ENCODE results near the gene RHBDL3. TPM values are rescaled to one million over a fixed set of nuclear protein-coding genes. Genes with fewer than 3 reads are reported as not detected.
A peak's percentile ranks its signal among the peaks of the same experiment; 100 is the strongest.

RHBDL3 gene
- total and polyA plus RNA-seq, 10 of the 15 experiments (the other 5 are each of a cell fraction or from before 2014, with no cell fraction given), result 0.04 to 0.24 (median 0.04) TPM; not detected in 5

GRCh38 chr17:32356378-32356743 is 90.7 kb downstream of the RHBDL3 start:
- no peak overlapping the region for H3K9ac ChIP-seq (ENCODE audit: control insufficient read depth, insufficient read depth, low read length)
- no peak overlapping the region for H2AFZ ChIP-seq (ENCODE audit: control insufficient read depth, low read depth, low read length)
- H3K4me1 ChIP-seq (ENCODE audit: control insufficient read depth, insufficient read depth, low read length), result peaks cover 10% of the 10 kb centered on the region; the same call in 1 of the 2 replicates
- no peak for ATAC-seq
- H3K4me2 ChIP-seq (ENCODE audit: control insufficient read depth, insufficient read depth), result no peak overlapping the region; the same call in 1 of the 2 replicates
- TF ChIP-seq ATF2 (IDR thresholded peaks at IDR 0.05; ENCODE audit: low read length), result no peak
- no peak for TF ChIP-seq NBN (IDR thresholded peaks at IDR 0.05)
- peaks cover 14 to 44% of the 10 kb centered on the region in 2 experiments for H3K36me3 ChIP-seq (ENCODE audit: control insufficient read depth in 2 of 2, insufficient read depth in 2 of 2, low read length in 1 of 2)
- intact Hi-C loops (cut with micrococcal nuclease; ENCODE audit: unreplicated experiment) (no loop called here), in situ Hi-C loops (cut with MboI) (no loop called here)
- no peaks in the 10 kb centered on the region for H3K27me3 ChIP-seq (replicated peaks in 1 of 2; ENCODE audit: control insufficient read depth in 2 of 2, insufficient read depth in 2 of 2, low read length in 1 of 2)
- no peak for FAIRE-seq
- no TSS peak for BruUV-seq (replicated peaks)
- ChIA-PET POLR2A (interaction anchor here (0.6 kb wide), 1 partner anchor 135 kb away, joined by 3 read pairs; no protein-coding TSS in a partner anchor), CTCF (interaction anchor here (0.8 kb wide), 1 partner anchor 22 kb away, joined by 3 read pairs; no protein-coding TSS in a partner anchor), SMC1A (ENCODE audit: uncharacterized antibody, unreplicated experiment) (interaction anchor here (1.0 kb wide), 1 partner anchor 16 kb away, joined by 3 read pairs; no protein-coding TSS in a partner anchor), RAD21 (ENCODE audit: unreplicated experiment) (no interaction called here)
- peaks cover 13% of the 10 kb centered on the region for H4K20me1 ChIP-seq (ENCODE audit: control insufficient read depth, insufficient read depth)
- peaks cover 85% of the 10 kb centered on the region for H3K79me2 ChIP-seq (ENCODE audit: control insufficient read depth, insufficient read depth, low read length)
- no peaks in the 10 kb centered on the region for H3K9me3 ChIP-seq (replicated peaks; ENCODE audit: control insufficient read depth, insufficient read depth, low read length)
- peak overlapping the region; percentile 59 for H3K4me3 ChIP-seq
- no peak for DNase-seq (ENCODE audit: low read depth, low spot score)
- WGBS (ENCODE audit: insufficient coverage, insufficient replicate concordance, low lambda C conversion rate, missing lambda C conversion rate), result 99% methylated on average over 3 of the region's 3 CpGs
- no peak overlapping the region for H3K27ac ChIP-seq (ENCODE audit: control insufficient read depth, insufficient read depth)

GRCh38 chr17:32356750-32357149 is 91.1 kb downstream of the RHBDL3 start:
- H3K4me1 ChIP-seq (ENCODE audit: control insufficient read depth, insufficient read depth, low read length), result peaks cover 10% of the 10 kb centered on the region; the same call in 1 of the 2 replicates
- no peaks in the 10 kb centered on the region for H3K27me3 ChIP-seq (replicated peaks in 1 of 2; ENCODE audit: control insufficient read depth in 2 of 2, insufficient read depth in 2 of 2, low read length in 1 of 2)
- BruUV-seq (replicated peaks), result no TSS peak
- no peaks in the 10 kb centered on the region for H3K9me3 ChIP-seq (replicated peaks; ENCODE audit: control insufficient read depth, insufficient read depth, low read length)
- H3K36me3 ChIP-seq (ENCODE audit: control insufficient read depth in 2 of 2, insufficient read depth in 2 of 2, low read length in 1 of 2), result peaks cover 14 to 44% of the 10 kb centered on the region in 2 experiments
- POLR2A ChIA-PET, result interaction anchor here (1.8 kb wide), 1 partner anchor 17 kb away, joined by 6 read pairs; no protein-coding TSS in a partner anchor
- RAD21 ChIA-PET (ENCODE audit: unreplicated experiment), result no interaction called here
- H3K9ac ChIP-seq (ENCODE audit: control insufficient read depth, insufficient read depth, low read length), result no peak overlapping the region
- no peak overlapping the region for H2AFZ ChIP-seq (ENCODE audit: control insufficient read depth, low read depth, low read length)
- SMC1A ChIA-PET (ENCODE audit: uncharacterized antibody, unreplicated experiment), result interaction anchor here (1.0 kb wide), 1 partner anchor 17 kb away, joined by 3 read pairs; no protein-coding TSS in a partner anchor
- no peak for FAIRE-seq
- H3K4me3 ChIP-seq, result peak overlapping the region; percentile 59
- ATAC-seq, result peak; percentile 10; the same call in 1 of the 3 replicates
- H3K27ac ChIP-seq (ENCODE audit: control insufficient read depth, insufficient read depth), result no peak overlapping the region
- peaks cover 13% of the 10 kb centered on the region for H4K20me1 ChIP-seq (ENCODE audit: control insufficient read depth, insufficient read depth)
- H3K4me2 ChIP-seq (ENCODE audit: control insufficient read depth, insufficient read depth), result no peak overlapping the region
- intact Hi-C loops (cut with micrococcal nuclease; ENCODE audit: unreplicated experiment), result no loop called here
- DNase-seq (ENCODE audit: low read depth, low spot score), result no peak
- WGBS (ENCODE audit: insufficient coverage, insufficient replicate concordance, low lambda C conversion rate, missing lambda C conversion rate), result 70% methylated on average over 5 of the region's 5 CpGs
- peaks cover 81% of the 10 kb centered on the region for H3K79me2 ChIP-seq (ENCODE audit: control insufficient read depth, insufficient read depth, low read length)
- in situ Hi-C loops (cut with MboI), result no loop called here
- CTCF ChIA-PET, result no interaction called here
- TF ChIP-seq SUZ12 (IDR thresholded peaks at IDR 0.05; ENCODE audit: unreplicated experiment), result no peak
- TF ChIP-seq MLLT1 (IDR thresholded peaks at IDR 0.05), result no peak
- TF ChIP-seq CTCF (IDR thresholded peaks at IDR 0.05 in 2 of 3, conservative IDR thresholded peaks at IDR 0.05 in 1 of 3; ENCODE audit: control insufficient read depth in 2 of 3, extremely low read depth in 1 of 3, insufficient read depth in 1 of 3, low read depth in 3 of 3, low read length in 3 of 3), result no peak
- TF ChIP-seq STAT1 (conservative IDR thresholded peaks at IDR 0.05), result no peak
- no peak for TF ChIP-seq ATF2 (IDR thresholded peaks at IDR 0.05; ENCODE audit: low read length)
- TF ChIP-seq HDAC2 (IDR thresholded peaks at IDR 0.05), result no peak
- no peak for TF ChIP-seq SREBF1 (IDR thresholded peaks at IDR 0.05; ENCODE audit: low read length)
- TF ChIP-seq ZSCAN29 (IDR thresholded peaks at IDR 0.05), result no peak
